Tibial nerve (tissue), 3 donors: ENCODE data around the gene TNN.

ENCODE experiments used
- POLR2A ChIP-seq, 2 donors: fragments of 450-650 bp; IDR thresholded peaks; one replicate each; pipeline ENCODE4 v1.6.1; 2017; ENCODE audit warnings: antibody characterized with exemption in 2 of 2, mild to moderate bottlenecking in 2 of 2, moderate library complexity in 2 of 2
- TF ChIP-seq, protein P1 (sequence below), 5 experiments: fragments of 200-600 bp in 3 of 5; fragments of 450-650 bp in 2 of 5; sonication (generic) in 3 of 5; IDR thresholded peaks; one replicate each; pipeline ENCODE4 v1.5.1; 2016 to 2019; ENCODE audit warnings: antibody characterized with exemption in 5 of 5, mild to moderate bottlenecking in 3 of 5, moderate library complexity in 2 of 5

DNA sequence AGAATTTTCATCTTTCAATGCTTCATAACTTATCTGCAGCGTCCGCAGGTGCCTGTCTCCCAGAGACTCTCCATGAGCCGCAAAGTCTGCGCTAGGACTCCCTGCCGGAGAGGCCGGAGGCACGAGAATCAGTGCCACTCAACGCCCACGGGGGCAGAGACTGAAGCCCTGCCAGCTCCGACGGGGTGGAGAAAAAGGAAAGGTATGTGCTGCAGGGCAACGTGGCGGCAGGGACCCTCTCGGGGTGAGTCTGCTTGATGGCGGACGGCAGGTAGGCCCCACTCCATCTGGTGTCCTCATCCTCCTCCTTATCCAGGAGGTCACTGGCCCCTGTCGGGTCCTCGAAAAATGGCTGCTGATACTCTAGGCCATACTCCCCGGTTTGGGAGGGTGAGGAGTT lies 22.5 kb upstream of the TNN start:
- TF ChIP-seq, protein P1, sequence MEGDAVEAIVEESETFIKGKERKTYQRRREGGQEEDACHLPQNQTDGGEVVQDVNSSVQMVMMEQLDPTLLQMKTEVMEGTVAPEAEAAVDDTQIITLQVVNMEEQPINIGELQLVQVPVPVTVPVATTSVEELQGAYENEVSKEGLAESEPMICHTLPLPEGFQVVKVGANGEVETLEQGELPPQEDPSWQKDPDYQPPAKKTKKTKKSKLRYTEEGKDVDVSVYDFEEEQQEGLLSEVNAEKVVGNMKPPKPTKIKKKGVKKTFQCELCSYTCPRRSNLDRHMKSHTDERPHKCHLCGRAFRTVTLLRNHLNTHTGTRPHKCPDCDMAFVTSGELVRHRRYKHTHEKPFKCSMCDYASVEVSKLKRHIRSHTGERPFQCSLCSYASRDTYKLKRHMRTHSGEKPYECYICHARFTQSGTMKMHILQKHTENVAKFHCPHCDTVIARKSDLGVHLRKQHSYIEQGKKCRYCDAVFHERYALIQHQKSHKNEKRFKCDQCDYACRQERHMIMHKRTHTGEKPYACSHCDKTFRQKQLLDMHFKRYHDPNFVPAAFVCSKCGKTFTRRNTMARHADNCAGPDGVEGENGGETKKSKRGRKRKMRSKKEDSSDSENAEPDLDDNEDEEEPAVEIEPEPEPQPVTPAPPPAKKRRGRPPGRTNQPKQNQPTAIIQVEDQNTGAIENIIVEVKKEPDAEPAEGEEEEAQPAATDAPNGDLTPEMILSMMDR (IDR thresholded peaks at IDR 0.05), result no peak
- TF ChIP-seq POLR2A (IDR thresholded peaks at IDR 0.05), result no peak
